GM12891 (cell line): Measurements from ENCODE around the gene CD44.

Experiments
- PAX5 ChIP-seq: IDR thresholded peaks from 2 replicates; pipeline ENCODE4 v1.6.1; 2011; ENCODE audit warnings: low read length, moderate library complexity, mild to moderate bottlenecking; ENCODE audit not compliant: insufficient read depth, severe bottlenecking
- POLR2A ChIP-seq: IDR thresholded peaks from 2 replicates; pipeline ENCODE4 v1.6.1; 2011; ENCODE audit warnings: low read depth, low read length, control low read depth
- POLR2AphosphoS5 ChIP-seq: IDR thresholded peaks from 2 replicates; pipeline ENCODE4 v1.6.1; 2011; ENCODE audit warnings: low read depth, low read length, control low read depth
- SPI1 ChIP-seq: IDR thresholded peaks from 2 replicates; pipeline ENCODE4 v1.6.1; 2011; ENCODE audit warnings: low read depth, low read length, control low read depth
- TAF1 ChIP-seq: IDR thresholded peaks from 2 replicates; pipeline ENCODE4 v1.6.1; 2011; ENCODE audit warnings: low read depth, low read length, control low read depth

DNA sequence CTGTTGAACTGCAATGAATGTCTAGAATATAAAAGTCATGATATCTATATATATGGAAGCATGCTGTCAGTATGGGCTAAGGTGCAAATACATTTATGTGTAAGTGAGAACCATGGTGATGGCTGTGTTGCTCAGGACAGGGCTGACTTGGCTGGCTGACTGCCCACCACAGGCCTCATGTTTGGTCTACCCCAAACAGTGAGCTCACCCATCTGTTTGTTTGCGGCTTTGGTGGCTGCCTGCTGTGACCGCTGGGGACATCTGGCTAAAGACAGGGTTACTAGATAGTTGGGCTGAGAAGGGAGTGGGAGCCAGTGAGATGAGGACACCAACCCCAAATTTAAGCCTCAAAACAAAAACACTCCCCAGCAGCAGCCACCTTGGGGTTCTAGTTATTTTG is 6.3 kb downstream of the CD44 start:
- TF ChIP-seq POLR2A (peak; percentile 57; the same call in 1 of the 2 replicates), TAF1 (no peak), POLR2AphosphoS5 (no peak), SPI1 (no peak), PAX5 (peak; percentile 50)
